NCI-H345 treated with DMSO at 0.1 percent for 48 hours (cell line): ENCODE measurements around the gene PARK7.
"Not testable (repeated sequence)": the region's sequence is repeated elsewhere in the genome, so short reads cannot be mapped to it uniquely, and the experiment has no call there.

Experiments used
- DNase-seq: peaks from one replicate; lab custom pipeline; 2025; ENCODE audit not compliant: unreplicated experiment; lab: John Stamatoyannopoulos, UW

PARK7 gene

DNA sequence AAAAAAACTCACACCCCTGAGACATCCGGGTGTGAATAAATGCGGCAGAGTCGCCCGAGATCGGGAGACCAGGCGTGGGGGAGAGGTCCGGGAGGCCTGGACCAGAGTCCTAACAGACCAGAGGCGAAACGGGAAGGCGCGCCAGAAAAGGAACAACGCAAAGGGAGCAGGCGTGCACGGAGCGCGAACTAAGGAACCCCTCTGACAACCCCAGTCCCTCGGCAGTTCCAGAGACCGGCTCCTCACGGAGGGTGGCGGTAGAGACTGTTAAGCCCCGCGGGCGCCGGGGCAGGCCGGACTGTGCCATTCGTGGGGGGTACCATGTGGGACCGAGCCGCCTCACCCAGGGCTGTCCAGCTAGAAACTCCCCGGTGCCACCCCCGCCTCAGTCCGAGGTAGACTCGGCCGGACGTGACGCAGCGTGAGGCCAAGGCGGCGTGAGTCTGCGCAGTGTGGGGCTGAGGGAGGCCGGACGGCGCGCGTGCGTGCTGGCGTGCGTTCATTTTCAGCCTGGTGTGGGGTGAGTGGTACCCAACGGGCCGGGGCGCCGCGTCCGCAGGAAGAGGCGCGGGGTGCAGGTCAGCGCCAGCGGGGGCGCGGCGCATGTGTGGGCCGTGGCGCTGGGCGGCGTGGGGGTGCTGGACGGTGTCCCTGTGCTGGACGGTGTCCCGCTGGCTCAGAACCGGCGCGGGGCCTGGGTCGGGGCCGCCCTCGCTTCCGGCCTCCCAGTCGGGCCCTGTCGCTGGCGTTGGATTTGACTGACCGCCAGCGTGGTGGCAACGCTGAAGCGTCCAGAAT, at the start of gene PARK7:
PARK7 (plus strand) TSS at position 496 of the 798 bp plus-strand sequence. CDS start 1,075 bp downstream, outside the sequence.
- DNase-seq: peak; percentile 98

DNA sequence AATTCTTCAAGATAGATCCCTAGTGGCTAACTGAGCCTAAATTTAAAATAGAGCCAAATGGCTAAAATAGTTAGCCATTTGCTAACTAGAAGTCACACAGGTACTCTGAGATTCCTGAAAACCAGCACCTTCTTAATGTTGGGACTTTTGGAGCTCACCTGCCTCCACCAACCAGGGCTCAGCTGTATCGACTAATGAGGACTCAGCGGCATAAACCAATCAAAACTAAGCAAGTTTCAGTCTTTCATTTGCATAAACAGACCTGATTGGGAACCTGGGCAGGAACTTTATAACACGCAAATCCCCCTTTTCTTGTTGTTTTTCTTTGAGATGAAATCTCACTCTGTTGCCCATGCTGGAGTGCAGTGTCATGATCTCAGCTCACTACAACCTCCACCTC, 49.4 kb upstream of the PARK7 start:
- DNase-seq: no peak

GRCh38 chr1:7912743-7913557, 48.6 kb upstream of the PARK7 start:
- no peak for DNase-seq

DNA sequence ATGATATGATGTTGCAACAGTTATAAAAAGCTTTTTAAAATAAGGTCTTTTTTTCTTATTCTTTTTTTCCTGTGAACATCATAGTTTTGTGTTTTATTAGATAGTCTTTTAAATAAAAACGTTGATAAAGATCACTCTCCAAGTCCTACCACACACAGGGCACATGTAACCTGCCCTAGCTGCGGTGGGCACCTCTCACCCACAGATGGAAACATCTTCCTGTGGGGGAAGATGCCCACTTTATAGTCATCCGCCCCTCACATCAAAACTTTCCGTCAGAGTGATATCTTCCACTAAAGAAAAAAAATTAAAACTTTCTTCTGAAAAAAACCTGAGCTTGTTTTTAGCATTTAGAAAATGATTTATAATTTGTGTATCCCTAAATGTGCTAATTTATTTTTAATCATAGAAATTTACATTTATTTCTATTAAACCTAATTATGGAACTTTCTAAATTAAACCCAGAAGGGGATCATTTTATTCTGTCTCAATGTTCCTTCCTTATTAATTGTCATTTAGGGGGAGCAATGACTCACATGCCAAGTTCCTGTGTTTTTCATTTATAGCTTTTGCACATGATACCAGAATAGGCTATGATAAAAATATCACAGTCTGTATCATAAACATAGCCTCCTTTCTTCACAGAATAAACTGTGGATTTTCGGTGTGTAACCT, 45.5 kb upstream of the PARK7 start:
- no peak for DNase-seq

GRCh38 chr1:7916501-7916830, 45.0 kb upstream of the PARK7 start:
- DNase-seq: no peak

- DNase-seq: not testable (repeated sequence)
These were observed 43.5 kb upstream of the PARK7 start for GRCh38 chr1:7917971-7918370.

DNA sequence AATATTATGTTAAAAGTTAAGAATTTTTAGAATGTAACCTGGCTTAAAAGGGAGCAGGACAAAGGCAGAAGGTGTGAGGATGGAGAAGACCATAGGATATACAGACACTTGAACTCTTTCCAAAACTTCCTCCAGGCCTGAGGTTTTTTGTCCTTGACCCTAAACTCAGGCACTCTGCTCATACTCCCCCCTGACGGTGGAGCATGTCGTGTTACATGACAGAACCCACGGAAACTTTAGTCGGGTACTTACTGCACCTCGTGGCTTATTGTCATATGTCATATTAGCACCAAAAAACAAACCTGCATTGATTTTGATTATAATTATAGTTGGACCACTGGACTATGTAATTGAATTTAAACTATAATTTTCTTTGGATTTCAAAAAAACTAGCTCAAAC, 41.6 kb upstream of the PARK7 start:
- DNase-seq: no peak

GRCh38 chr1:7921796-7922195, 39.7 kb upstream of the PARK7 start:
- DNase-seq: no peak

GRCh38 chr1:7922301-7922700, 39.2 kb upstream of the PARK7 start:
- no peak for DNase-seq

DNA sequence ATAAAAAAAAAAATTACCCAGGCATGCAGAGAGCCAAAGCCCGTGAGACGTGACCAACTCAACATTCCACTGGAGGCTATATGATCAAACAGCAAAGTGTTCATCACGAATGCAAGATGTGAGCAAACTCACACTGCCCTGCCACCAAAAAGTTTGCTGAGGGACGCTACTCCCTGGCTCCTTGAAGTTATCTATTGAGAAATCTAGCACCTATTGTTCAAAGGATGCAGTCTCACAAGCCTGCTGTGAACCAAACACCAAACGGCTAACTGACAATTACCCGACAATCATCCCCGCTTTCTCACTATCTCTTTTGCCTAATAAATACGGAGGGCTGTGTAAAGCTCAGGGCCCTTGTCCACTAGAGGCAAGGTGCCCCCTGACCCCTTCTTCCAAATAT, 34.5 kb upstream of the PARK7 start:
- not testable (repeated sequence) for DNase-seq

GRCh38 chr1:7928247-7928646, 33.3 kb upstream of the PARK7 start:
- no peak for DNase-seq

GRCh38 chr1:7929637-7930036, 31.9 kb upstream of the PARK7 start:
- DNase-seq: no peak

DNA sequence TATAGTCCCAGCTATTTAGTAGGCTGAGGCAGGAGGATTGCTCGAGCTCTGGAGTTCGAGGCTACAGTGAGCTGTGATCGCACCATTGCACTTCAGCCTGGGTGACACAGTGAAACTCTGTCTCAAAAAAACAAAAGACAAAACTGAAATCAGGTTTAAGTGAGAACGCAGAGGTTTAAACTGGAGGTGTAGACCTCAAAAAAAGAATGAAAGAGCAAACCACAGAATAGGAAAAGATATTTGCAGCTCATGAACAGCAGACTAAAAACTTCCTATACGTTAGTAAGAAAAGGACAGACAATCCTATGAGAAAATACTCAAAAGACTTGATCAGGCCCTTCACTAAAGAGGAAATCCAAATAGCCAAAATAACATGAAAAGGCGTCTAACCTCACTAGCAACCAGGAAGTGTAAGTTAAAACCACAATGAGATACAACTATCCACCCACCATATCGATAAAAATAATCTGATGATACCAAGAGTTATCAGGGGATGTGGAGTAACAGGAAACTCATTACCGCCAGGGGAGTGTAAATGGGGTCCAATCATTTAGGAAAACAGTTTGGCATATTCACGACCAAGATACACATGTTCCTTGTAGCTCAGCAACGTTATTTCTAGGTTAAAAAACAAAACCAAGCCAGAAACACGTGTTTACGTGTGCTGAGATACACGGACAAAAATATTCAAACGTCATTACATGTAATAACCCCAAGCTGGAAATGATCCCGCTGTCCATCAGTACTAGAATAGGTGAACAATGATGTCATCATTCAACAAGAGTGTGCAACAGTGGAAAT, 30.7 kb upstream of the PARK7 start:
- no peak for DNase-seq

- DNase-seq: no peak
These were observed 30.1 kb upstream of the PARK7 start for GRCh38 chr1:7931446-7931812.

DNA sequence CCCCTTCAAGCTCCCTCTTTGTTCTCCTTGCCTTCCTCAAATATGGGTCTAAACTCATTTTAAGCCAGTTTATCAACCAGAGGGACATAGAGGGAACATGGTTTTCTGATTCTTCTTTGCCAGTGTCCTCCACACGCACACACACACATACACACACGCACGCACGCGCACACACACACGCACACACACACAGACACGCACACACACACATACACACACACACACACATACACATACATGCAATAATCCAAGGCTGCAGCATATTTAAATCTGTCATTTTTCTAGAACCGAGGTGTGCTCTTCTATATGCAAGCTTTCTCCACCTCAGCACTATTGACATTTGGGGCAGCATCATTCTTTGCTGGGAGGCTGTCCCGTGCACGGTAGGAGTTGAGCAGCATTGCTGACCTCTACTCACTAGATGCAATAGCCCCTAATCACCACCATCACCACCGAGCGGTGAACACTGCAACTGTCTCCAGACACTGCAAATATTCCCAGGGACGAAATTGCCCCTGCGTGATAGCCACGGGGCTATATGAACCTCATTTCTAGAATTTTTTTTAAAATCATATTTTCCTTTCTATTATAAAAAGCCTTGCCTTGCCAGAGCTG, 28.9 kb upstream of the PARK7 start:
- no peak for DNase-seq

DNA sequence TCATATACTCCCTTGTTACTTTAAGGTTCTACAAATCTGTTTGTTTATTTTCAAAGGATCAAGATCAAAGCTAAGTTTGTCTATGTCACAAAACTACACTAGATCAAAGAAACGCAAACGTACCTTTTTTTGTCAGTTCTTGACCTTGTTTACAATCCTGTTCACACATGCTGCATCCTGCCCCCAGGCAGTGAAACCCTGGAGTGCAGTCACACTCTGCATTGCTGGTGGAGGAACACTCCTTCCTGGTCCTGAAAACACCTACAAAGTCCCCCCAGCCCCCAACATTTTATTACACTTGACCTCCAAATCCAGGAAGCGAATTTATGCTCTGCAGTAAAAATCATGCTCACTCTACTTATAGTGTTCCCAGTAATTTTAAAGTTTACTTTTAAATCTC, 23.4 kb upstream of the PARK7 start:
- no peak for DNase-seq

DNA sequence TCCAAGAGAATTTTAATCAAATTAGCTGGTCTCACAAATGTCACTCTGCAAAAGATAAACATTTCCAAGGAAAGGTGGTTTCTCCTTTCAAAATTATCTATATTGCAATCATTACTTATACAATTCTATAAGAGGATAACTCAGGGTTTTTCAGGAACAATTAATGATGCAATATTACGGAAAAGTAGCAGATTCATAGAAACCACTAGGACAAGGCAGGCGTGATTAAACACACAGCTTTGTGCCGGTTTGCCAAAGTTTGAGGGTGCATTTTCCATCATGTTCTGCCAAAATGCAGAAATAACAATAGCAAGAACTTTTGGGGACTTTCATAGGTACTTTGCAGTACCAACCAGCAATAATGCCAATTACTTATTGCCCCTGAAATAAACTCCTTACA, 21.5 kb upstream of the PARK7 start:
- no peak for DNase-seq

DNA sequence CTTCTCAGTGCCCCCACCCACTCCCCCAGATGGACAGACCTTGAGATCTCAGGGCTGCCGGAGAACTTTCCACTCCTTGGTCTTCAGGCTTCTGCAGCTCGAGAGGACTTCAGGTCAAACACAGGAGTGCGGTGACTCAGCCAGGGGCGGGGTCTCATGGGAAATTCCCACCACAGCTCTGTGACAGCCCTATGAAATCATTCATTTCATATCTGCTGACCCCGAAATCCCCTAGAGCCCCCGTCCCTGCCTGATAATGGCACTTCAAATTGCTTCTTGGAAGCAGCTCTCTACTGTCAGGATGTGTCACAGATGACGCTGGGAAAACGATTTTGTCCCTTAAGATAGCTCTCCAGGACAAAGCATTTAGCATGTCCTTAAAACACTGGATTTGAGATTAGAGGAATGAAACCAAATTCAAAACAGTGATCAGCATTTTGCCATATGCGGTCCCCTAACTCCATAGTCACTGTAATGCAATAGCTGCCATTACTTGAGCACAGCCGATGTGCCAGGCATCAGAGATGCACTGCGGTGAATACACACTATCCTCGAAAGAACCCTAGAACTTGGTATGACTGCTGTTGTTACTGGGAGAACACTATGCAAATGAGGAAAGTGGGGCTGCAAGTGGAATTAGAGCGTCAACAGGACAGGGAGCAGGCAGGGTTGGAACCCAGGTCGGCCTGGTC, 20.6 kb upstream of the PARK7 start, which contains the start of gene TNFRSF9:
TNFRSF9 (minus strand) TSS at position 95 of the 692 bp plus-strand sequence. CDS start 845 bp downstream, outside the sequence.
- DNase-seq: no peak

- DNase-seq: no peak
These were observed 20.1 kb upstream of the PARK7 start for GRCh38 chr1:7941437-7941793.
